CD4-positive, alpha-beta T cell (primary cell): ENCODE data around the gene PPP1R15A. TPM values are rescaled to one million over a fixed set of nuclear protein-coding genes. Genes with fewer than 3 reads are reported as not detected.

Experiments used
- ATAC-seq: fragments of 200-7000 bp; cut with Tn5 transposase; one replicate; pipeline ENCODE4 v1.10.0; 2022; ENCODE audit warnings: mild to moderate bottlenecking; ENCODE audit not compliant: poor library complexity
- CTCF ChIA-PET: fragments of 350-600 bp; sonication (Branson Sonifier 250); formaldehyde crosslinking; loops from one replicate; lab custom pipeline; 2021; ENCODE audit warnings: antibody characterized with exemption, inconsistent platforms; lab: Charles Lee
- POLR2A ChIA-PET: fragments of 350-600 bp; sonication (Branson Sonifier 250); formaldehyde crosslinking; loops from one replicate; lab custom pipeline; 2021; ENCODE audit warnings: antibody characterized with exemption, inconsistent platforms; lab: Charles Lee
- DNase-seq, 14 experiments: peaks; one replicate each; pipeline ENCODE4 v3.0.0-alpha.2; 2013 to 2020; ENCODE audit warnings: mixed read lengths in 2 of 14
- H3K27ac ChIP-seq, 2 donors: one replicate each; pipeline versions ENCODE4 v1.5.1 to v1.7.0; 2013; ENCODE audit warnings: low read length in 2 of 2, low read depth in 1 of 2, mild to moderate bottlenecking in 1 of 2
- H3K27me3 ChIP-seq, 2 experiments: 1 replicate in 1 of 2; 2 replicates in 1 of 2; pipeline versions ENCODE4 v1.6.1 to v1.7.0; 2013; ENCODE audit warnings: low read length in 2 of 2, control low read depth in 1 of 2, mild to moderate bottlenecking in 1 of 2, moderate library complexity in 1 of 2; ENCODE audit not compliant: insufficient read depth in 2 of 2, control insufficient read depth in 1 of 2
- H3K36me3 ChIP-seq: one replicate; pipeline ENCODE4 v1.6.1; 2013; ENCODE audit warnings: low read length, control low read depth; ENCODE audit not compliant: insufficient read depth
- H3K4me1 ChIP-seq: one replicate; pipeline ENCODE4 v1.6.1; 2013; ENCODE audit warnings: low read length, control low read depth; ENCODE audit not compliant: insufficient read depth
- H3K4me3 ChIP-seq: one replicate; pipeline ENCODE4 v1.5.1; 2013; ENCODE audit warnings: mild to moderate bottlenecking, low read length, moderate library complexity
- H3K9me3 ChIP-seq, 2 experiments: 1 replicate in 1 of 2; 2 replicates in 1 of 2; pipeline versions ENCODE4 v1.6.1 to v1.7.0; 2013; ENCODE audit warnings: low read length in 2 of 2, mild to moderate bottlenecking in 2 of 2, control low read depth in 1 of 2, moderate library complexity in 1 of 2; ENCODE audit not compliant: control insufficient read depth in 1 of 2, insufficient read depth in 1 of 2
- H3K27ac Mint-ChIP-seq: one replicate; pipeline ENCODE4 v1.8.0; 2020; ENCODE audit warnings: mixed read lengths
- H3K27me3 Mint-ChIP-seq: one replicate; pipeline ENCODE4 v1.8.0; 2021; ENCODE audit warnings: mixed read lengths
- H3K36me3 Mint-ChIP-seq: one replicate; pipeline ENCODE4 v1.8.0; 2021; ENCODE audit warnings: low read depth, mixed read lengths
- H3K4me1 Mint-ChIP-seq: one replicate; pipeline ENCODE4 v1.8.0; 2021; ENCODE audit warnings: low read depth, mixed read lengths
- H3K4me3 Mint-ChIP-seq: one replicate; pipeline ENCODE4 v1.8.0; 2020; ENCODE audit warnings: mild to moderate bottlenecking, mixed read lengths
- H3K9me3 Mint-ChIP-seq: one replicate; pipeline ENCODE4 v1.8.0; 2020; ENCODE audit warnings: mixed read lengths
- CTCF ChIP-seq: fragments of 200-600 bp; IDR thresholded peaks from one replicate; pipeline ENCODE4 v1.8.0; 2022; ENCODE audit warnings: antibody characterized with exemption, mild to moderate bottlenecking
- intact Hi-C, 2 experiments: fragments of 100-400 bp; cut with DNase I in 1 of 2; cut with micrococcal nuclease in 1 of 2; formaldehyde crosslinking; loops; one replicate each; pipeline versions ENCODE4 v1.15.1 to v1.9.0; 2023 to 2025; cut with DNase I, micrococcal nuclease
- total RNA-seq, 174 experiments: library from RNA in 2 of 174; stranded (reverse) in 2 of 174; gene quantifications; one replicate each; pipeline ENCODE4 v1.2.3 and lab custom pipeline; 2021 to 2026

Gene PPP1R15A
- total RNA-seq, 2 experiments from 2014 or later = 569 to 584 TPM

GRCh38 chr19:48830088-48830487 lies 42.1 kb upstream of the PPP1R15A start:
- POLR2A ChIA-PET = no interaction called here
- intact Hi-C loops = no loop called here
- no peak for TF ChIP-seq CTCF

GRCh38 chr19:48830965-48831364 lies 41.3 kb upstream of the PPP1R15A start:
- intact Hi-C loops = no loop called here
- Histone ChIP-seq H3K4me1 (peaks cover 8% of the 10 kb centered on the region), H3K27me3 (no peaks in the 10 kb centered on the region), H3K36me3 (no peaks in the 10 kb centered on the region), H3K9me3 (peaks cover 0 to 4% of the 10 kb centered on the region in 2 experiments), H3K27ac (no peak overlapping the region), H3K4me3 (no peak overlapping the region)
- Mint-ChIP-seq H3K4me3 (no peak overlapping the region), H3K27me3 (peaks cover 6% of the 10 kb centered on the region), H3K27ac (no peak overlapping the region), H3K4me1 (peaks cover 10% of the 10 kb centered on the region), H3K36me3 (no peaks in the 10 kb centered on the region), H3K9me3 (no peaks in the 10 kb centered on the region)
- DNase-seq (no peak), ATAC-seq (no peak)
- no peak for TF ChIP-seq CTCF
- ChIA-PET CTCF (interaction anchor here (0.8 to 1.2 kb wide), 3 partner anchors 11 to 140 kb away, joined by 3 to 5 read pairs (median 3); no protein-coding TSS in a partner anchor), POLR2A (interaction anchor here (0.7 to 2.1 kb wide), 2 partner anchors 14 to 36 kb away, joined by 4 to 7 read pairs; no protein-coding TSS in a partner anchor)

More at GRCh38 chr19:48830088-48830487, 42.1 kb upstream of the PPP1R15A start:
- Histone ChIP-seq H3K4me1 (no peaks in the 10 kb centered on the region), H3K36me3 (no peaks in the 10 kb centered on the region), H3K4me3 (no peak overlapping the region), H3K9me3 (peaks cover 0 to 4% of the 10 kb centered on the region in 2 experiments), H3K27me3 (no peaks in the 10 kb centered on the region), H3K27ac (no peak overlapping the region)
- no peak overlapping the region for H3K27ac Mint-ChIP-seq
- no peaks in the 10 kb centered on the region for H3K9me3 Mint-ChIP-seq
- CTCF ChIA-PET = interaction anchor here (0.6 to 1.2 kb wide), 2 partner anchors 35 to 300 kb away, joined by 4 to 5 read pairs; no protein-coding TSS in a partner anchor
- no peak for ATAC-seq
- H3K36me3 Mint-ChIP-seq = no peaks in the 10 kb centered on the region
- H3K4me3 Mint-ChIP-seq = no peak overlapping the region
- H3K27me3 Mint-ChIP-seq = no peaks in the 10 kb centered on the region
- DNase-seq = no peak
- peaks cover 4% of the 10 kb centered on the region for H3K4me1 Mint-ChIP-seq

- H3K36me3 ChIP-seq = no peaks in the 10 kb centered on the region
- no peak for TF ChIP-seq CTCF
- Mint-ChIP-seq H3K9me3 (no peaks in the 10 kb centered on the region), H3K36me3 (no peaks in the 10 kb centered on the region), H3K4me1 (peaks cover 22% of the 10 kb centered on the region), H3K27ac (no peak overlapping the region), H3K4me3 (no peak overlapping the region), H3K27me3 (peaks cover 13% of the 10 kb centered on the region)
- no peak overlapping the region for H3K4me3 ChIP-seq
- peaks cover 23% of the 10 kb centered on the region for H3K4me1 ChIP-seq
- POLR2A ChIA-PET = no interaction called here
- intact Hi-C loops = no loop called here
- H3K9me3 ChIP-seq = no peaks in the 10 kb centered on the region
- ATAC-seq = no peak
- CTCF ChIA-PET = no interaction called here
- H3K27me3 ChIP-seq = peaks cover 0 to 6% of the 10 kb centered on the region in 2 experiments
- no peak for DNase-seq
- no peak overlapping the region for H3K27ac ChIP-seq
Observed at GRCh38 chr19:48833049-48833448, 39.2 kb upstream of the PPP1R15A start.
